ENCODE measurements around the gene FAM83B.

- TF ChIP-seq YY1 (IDR thresholded peaks at IDR 0.05; ENCODE audit: low read depth) = no peak
- no peak for TF ChIP-seq TEAD4 (IDR thresholded peaks at IDR 0.05)
- TF ChIP-seq TCF12 (IDR thresholded peaks at IDR 0.05; ENCODE audit: low read depth) = no peak
- no peak for TF ChIP-seq ZBTB7A (IDR thresholded peaks at IDR 0.05; ENCODE audit: low read depth)
- no peak for TF ChIP-seq REST (IDR thresholded peaks at IDR 0.05; ENCODE audit: low read depth)
- TF ChIP-seq EP300 (IDR thresholded peaks at IDR 0.05; ENCODE audit: borderline replicate concordance) = no peak
- no peak for TF ChIP-seq CREB1 (IDR thresholded peaks at IDR 0.05; ENCODE audit: low read depth)
- no peak for TF ChIP-seq RAD21 (IDR thresholded peaks at IDR 0.05; ENCODE audit: low read depth)
- TF ChIP-seq MAX (IDR thresholded peaks at IDR 0.05) = no peak
- no peak for TF ChIP-seq TAF1 (IDR thresholded peaks at IDR 0.05; ENCODE audit: low read depth)
- no peak for TF ChIP-seq USF1 (IDR thresholded peaks at IDR 0.05)
Observed at GRCh38 chr6:54800050-54800600, 46.4 kb upstream of the FAM83B start.
